Mucosa of rectum (tissue), 2 donors: ENCODE results near the gene TRAF1.

ENCODE experiments used
- H3K27ac ChIP-seq, 2 donors: one replicate each; pipeline ENCODE4 v1.7.0; 2013; ENCODE audit warnings: inconsistent platforms in 2 of 2, low read depth in 2 of 2, low read length in 2 of 2
- H3K27me3 ChIP-seq, 2 donors: one replicate each; pipeline ENCODE4 v1.7.0; 2013; ENCODE audit warnings: low read length in 2 of 2; ENCODE audit not compliant: control insufficient read depth in 2 of 2, insufficient read depth in 2 of 2
- H3K36me3 ChIP-seq, 2 donors: one replicate each; pipeline ENCODE4 v1.7.0; 2013; ENCODE audit warnings: low read length in 2 of 2; ENCODE audit not compliant: control insufficient read depth in 2 of 2, insufficient read depth in 2 of 2
- H3K4me1 ChIP-seq, 2 donors: one replicate each; pipeline ENCODE4 v1.7.0; 2013; ENCODE audit warnings: low read length in 2 of 2, mild to moderate bottlenecking in 1 of 2; ENCODE audit not compliant: control insufficient read depth in 2 of 2, insufficient read depth in 2 of 2
- H3K4me3 ChIP-seq, 2 donors: one replicate each; pipeline ENCODE4 v1.7.0; 2013; ENCODE audit warnings: low read length in 2 of 2
- H3K9ac ChIP-seq, 2 donors: one replicate each; pipeline ENCODE4 v1.7.0; 2013; ENCODE audit warnings: low read length in 2 of 2, low read depth in 1 of 2, mild to moderate bottlenecking in 1 of 2
- H3K9me3 ChIP-seq, 2 donors: one replicate each; pipeline ENCODE4 v1.7.0; 2013; ENCODE audit warnings: low read length in 2 of 2; ENCODE audit not compliant: control insufficient read depth in 2 of 2
- donor health status: healthy.
- donor health status: Normal muscosa, but diverticular disease.

The TRAF1 gene

DNA sequence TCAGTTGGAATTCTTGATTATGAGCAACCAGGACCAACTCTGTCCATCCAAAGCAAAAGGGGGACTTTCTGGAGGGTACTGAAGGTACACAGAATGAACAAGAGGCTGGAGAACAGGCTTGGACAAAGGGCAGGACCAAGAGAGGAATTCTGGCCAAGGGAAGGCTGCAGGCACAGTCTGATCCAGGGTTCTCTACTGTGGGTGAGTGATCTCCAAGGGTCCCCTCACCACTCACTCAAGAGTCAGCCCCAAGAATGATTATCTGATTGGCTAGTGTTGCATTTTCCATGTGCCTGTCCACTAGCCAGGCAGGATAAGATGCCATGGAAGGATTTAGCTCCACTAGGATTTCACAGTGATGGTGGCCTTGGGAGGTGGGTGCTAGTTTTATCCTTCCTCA, 38.0 kb downstream of the TRAF1 start:
- peak overlapping the region in 1 of 2 donors; percentile 6 for H3K27ac ChIP-seq
- no peak overlapping the region for H3K9ac ChIP-seq
- H3K9me3 ChIP-seq = no peaks in the 10 kb centered on the region
- H3K4me3 ChIP-seq = no peak overlapping the region
- peaks cover 22 to 28% of the 10 kb centered on the region in 2 donors for H3K4me1 ChIP-seq
- no peaks in the 10 kb centered on the region for H3K36me3 ChIP-seq
- H3K27me3 ChIP-seq = no peaks in the 10 kb centered on the region

DNA sequence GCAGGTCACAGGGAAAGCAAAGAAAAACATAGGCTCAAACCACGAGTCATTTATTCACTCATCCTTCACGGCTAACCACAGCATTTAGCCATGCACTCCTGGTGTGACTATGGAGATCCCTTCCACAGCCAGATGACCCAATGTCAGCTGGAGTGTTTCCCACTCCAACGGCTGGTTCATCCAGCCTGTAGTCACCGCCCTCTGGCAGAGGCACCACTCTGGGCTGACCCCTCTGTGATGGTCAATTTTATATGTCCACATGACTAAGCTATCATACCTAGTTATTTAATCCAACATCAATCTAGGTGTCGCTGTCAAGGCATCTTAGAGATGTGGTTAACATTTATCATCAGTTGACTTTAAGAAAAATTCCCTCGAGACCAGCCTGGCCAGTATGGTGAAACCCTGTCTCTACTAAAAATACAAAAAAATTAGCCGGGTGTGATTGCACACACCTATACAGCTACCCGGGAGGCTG, 40.1 kb downstream of the TRAF1 start:
- no peaks in the 10 kb centered on the region for H3K36me3 ChIP-seq
- H3K4me1 ChIP-seq = peaks cover 13 to 19% of the 10 kb centered on the region in 2 donors
- no peaks in the 10 kb centered on the region for H3K9me3 ChIP-seq
- H3K4me3 ChIP-seq = no peak overlapping the region
- H3K27ac ChIP-seq = no peak overlapping the region
- no peak overlapping the region for H3K9ac ChIP-seq
- no peaks in the 10 kb centered on the region for H3K27me3 ChIP-seq

DNA sequence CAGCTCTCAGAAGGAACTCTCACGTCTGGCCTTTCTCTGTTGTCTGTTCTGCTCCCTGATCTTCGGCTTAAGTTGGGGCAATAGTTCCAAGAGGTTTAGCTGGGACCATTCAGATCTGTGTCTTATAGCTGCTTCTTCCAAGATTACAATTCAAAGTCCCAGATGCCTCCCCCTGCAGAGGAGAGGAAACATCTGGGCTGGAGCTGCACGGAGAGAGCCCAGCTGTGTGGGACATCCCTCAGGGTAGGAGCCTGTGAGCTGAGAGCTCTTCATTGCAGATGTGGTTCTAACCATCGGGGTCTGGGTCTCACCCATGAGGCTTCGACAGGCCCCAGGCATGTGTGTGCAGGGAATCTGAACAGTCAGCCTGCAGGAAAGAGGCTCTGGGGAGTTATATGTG, 40.6 kb downstream of the TRAF1 start:
- no peaks in the 10 kb centered on the region for H3K27me3 ChIP-seq
- H3K9ac ChIP-seq = no peak overlapping the region
- no peaks in the 10 kb centered on the region for H3K9me3 ChIP-seq
- H3K27ac ChIP-seq = peak overlapping the region in 1 of 2 donors; percentile 46
- H3K4me3 ChIP-seq = no peak overlapping the region
- H3K4me1 ChIP-seq = peaks cover 11 to 17% of the 10 kb centered on the region in 2 donors
- no peaks in the 10 kb centered on the region for H3K36me3 ChIP-seq

DNA sequence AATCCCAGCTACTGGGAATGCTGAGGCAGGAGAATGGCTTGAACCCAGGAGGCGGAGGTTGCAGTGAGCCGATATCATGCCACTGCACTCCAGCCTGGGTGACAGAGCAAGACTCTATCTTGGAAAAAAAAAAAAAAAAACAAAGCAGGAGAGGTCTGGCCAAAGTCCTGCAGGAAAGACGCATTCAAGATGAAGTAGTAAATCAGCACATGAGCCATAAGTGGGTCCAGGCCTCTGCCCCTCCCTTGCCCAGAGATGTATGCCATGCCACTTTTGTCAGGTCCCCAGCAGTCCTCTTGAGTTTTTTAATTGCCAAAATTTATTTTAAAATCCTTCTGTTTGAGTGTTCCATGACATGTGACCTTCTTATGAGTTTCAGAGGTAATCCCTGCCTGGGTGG, 41.1 kb downstream of the TRAF1 start:
- Histone ChIP-seq H3K4me1 (peaks cover 10 to 12% of the 10 kb centered on the region in 2 donors), H3K27ac (peak overlapping the region in 1 of 2 donors; percentile 46), H3K9me3 (no peaks in the 10 kb centered on the region), H3K9ac (no peak overlapping the region), H3K27me3 (no peaks in the 10 kb centered on the region), H3K4me3 (no peak overlapping the region), H3K36me3 (no peaks in the 10 kb centered on the region)

DNA sequence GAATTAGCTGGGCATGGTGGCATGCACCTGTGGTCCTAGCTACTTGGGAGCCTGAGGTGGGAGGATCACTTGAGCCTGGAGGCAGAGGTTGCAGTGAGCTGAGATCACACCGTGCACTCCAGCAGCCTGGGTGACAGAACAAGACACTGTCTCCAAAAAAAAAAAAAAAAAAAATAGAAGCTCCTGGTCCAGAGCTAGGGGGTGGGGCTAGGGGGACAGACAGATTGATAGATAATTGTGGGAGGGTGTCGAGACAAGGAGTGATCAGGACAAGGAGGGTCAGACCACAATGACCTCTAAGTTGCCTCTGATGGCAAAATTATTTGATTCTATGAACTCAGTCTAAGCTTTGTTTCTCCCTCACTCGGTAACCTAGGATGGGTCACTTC, 43.0 kb downstream of the TRAF1 start:
- H3K27me3 ChIP-seq = no peaks in the 10 kb centered on the region
- no peak overlapping the region for H3K27ac ChIP-seq

DNA sequence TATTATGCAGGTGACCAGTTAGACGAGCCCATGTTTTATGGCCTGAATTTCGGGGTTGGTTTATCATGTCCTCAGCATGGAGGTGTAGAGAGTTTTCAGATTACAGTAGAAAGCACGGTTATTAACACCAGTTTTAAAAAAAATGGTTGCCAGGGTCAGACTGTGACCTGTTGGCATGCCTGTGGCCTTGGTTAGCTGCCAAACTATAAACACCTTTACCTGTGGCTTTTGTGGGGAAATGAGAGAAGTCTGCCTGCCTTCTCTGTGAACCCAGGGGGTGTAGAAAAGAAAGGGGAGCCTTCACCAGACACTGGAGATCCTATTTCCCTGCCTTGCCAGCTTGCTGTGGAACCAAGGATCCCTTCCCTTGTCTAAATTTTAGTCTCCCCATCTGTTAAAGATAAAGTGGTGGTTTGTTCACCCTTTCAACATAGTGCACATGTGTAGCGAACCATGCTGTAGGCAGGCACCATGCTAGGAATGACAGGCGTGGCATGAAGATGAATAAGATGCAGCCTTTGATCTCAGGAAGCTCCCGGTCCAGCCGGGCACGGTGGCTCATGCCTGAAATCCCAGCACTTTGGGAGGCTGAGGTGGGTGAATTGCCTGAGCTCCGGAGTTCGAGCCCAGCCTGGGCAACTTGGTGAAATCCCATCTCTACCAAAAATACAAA, 43.5 kb downstream of the TRAF1 start:
- no peak overlapping the region for H3K4me3 ChIP-seq
- peaks cover 14 to 19% of the 10 kb centered on the region in 2 donors for H3K4me1 ChIP-seq
- no peaks in the 10 kb centered on the region for H3K27me3 ChIP-seq
- no peak overlapping the region for H3K9ac ChIP-seq
- H3K36me3 ChIP-seq = no peaks in the 10 kb centered on the region
- no peaks in the 10 kb centered on the region for H3K9me3 ChIP-seq
- no peak overlapping the region for H3K27ac ChIP-seq

More for the DNA sequence above, 43.0 kb downstream of the TRAF1 start:
- peaks cover 9 to 14% of the 10 kb centered on the region in 2 donors for H3K4me1 ChIP-seq
- H3K9me3 ChIP-seq = no peaks in the 10 kb centered on the region
- H3K36me3 ChIP-seq = no peaks in the 10 kb centered on the region
- H3K4me3 ChIP-seq = no peak overlapping the region
- no peak overlapping the region for H3K9ac ChIP-seq

DNA sequence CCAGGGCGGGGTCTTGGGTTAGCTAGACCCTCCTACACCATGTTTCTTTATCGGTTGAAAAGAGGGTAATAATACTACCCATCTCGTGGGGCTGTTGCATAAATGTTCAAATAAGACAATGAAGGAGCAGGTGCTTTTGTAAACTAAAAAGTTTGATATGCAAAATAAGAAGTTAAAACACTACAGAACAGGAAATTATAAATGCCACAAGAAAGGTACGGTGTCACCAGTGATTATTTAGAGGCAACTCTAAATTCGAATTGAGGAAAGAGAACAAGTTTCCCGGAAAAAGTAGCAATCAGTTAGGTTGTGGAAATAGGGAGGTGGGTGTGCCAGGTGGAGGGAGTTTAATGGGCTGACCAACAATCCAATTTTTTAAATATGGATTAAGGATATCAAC, 47.1 kb downstream of the TRAF1 start:
- Histone ChIP-seq H3K36me3 (no peaks in the 10 kb centered on the region), H3K9ac (no peak overlapping the region), H3K27me3 (no peaks in the 10 kb centered on the region), H3K9me3 (no peaks in the 10 kb centered on the region), H3K4me3 (no peak overlapping the region), H3K4me1 (peaks cover 22 to 28% of the 10 kb centered on the region in 2 donors), H3K27ac (no peak overlapping the region)

DNA sequence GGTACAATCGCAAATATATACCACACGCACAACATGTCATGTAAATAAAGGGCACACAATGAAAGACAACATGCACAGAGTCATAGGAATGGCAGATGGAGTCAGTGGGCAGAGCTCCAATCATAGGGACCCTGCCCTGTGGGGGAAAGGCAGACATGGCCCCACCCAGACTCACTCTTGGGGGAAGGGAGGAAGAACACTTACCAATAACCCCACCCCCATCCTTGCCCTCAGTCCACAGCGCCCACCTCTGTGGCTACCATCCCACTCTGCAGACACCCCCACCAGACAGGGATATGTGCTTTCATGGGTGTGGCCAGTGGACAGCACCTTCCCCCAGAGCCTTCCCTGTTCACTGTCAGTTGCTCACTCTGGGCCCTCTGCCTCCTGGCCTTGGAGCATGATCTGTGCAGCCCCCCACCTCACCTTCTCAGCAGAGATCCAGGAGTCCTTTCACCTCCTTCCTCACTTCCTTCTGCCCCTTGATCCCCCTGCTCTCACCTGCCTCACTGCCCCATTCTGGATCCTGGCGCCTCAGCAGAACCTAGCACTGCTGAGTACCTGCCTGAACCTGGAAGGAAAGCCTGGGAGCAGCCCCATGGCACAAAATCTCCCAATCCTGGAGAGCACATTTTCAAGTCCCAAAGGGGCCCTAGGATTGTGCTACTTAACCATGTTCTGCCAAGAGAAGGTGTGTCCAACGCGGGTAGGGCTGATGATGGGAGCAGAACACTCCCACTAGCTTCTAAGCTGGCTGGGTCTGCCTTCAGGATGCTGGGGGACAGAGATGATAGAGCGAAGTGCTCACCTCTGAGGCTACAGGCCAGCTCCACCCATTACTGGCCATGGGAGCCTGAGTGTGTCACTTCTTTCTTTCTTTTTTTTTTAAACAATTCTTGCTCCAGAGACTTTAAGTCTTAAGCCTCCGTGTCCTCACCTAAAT, 48.1 kb downstream of the TRAF1 start:
- Histone ChIP-seq H3K4me3 (peak overlapping the region in 1 of 2 donors; percentile 82), H3K27ac (peak overlapping the region; percentile 56 to 59), H3K4me1 (peaks cover 22 to 28% of the 10 kb centered on the region in 2 donors), H3K9me3 (no peaks in the 10 kb centered on the region), H3K36me3 (no peaks in the 10 kb centered on the region), H3K27me3 (no peaks in the 10 kb centered on the region), H3K9ac (peak overlapping the region in 1 of 2 donors; percentile 71)

DNA sequence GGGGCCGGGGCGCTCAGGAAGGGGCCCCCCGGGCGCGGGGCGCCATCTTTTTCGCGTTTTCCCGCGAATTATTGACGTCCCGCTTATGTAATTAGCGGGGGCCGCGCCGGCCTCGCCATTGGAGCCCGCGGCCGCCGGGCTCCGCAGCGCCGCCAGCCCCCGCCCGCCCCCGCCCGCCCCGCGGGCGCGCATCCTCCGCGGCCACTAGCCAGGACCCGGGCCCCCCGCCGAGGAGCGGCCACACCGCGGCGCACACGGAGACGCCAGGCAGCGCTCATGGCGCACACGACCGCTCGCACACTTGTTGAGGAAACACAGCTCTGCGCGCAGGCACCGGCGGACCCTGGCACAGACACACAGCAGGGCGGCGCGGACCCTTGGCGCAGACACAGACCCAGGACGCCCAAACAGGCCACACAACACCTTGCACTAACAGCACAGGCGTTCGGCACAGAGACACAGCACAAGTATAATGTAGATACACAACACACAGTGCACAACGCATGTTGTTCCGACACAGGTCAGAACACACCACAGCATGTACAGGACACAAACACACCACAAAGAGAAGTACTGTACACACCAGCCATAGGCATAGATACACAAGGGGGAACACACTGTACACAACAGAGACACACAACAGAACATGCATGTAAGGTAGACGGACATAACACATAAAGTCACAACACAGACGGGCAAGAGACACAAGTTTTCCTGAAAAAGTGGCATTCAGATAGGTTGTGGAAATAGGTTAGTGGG, 49.1 kb downstream of the TRAF1 start:
- peak overlapping the region; percentile 84 to 90 for H3K27ac ChIP-seq
- peaks cover 25 to 28% of the 10 kb centered on the region in 2 donors for H3K4me1 ChIP-seq
- peak overlapping the region; percentile 54 to 82 for H3K4me3 ChIP-seq
- H3K9me3 ChIP-seq = no peaks in the 10 kb centered on the region
- H3K9ac ChIP-seq = peak overlapping the region; percentile 71 to 72
- no peaks in the 10 kb centered on the region for H3K27me3 ChIP-seq
- H3K36me3 ChIP-seq = peaks cover 0 to 3% of the 10 kb centered on the region in 2 donors
